Liver (tissue), 9 donors: Measurements from ENCODE around the gene OR1J1. TPM values are rescaled to one million over a fixed set of nuclear protein-coding genes. Genes with fewer than 3 reads are reported as not detected.

Source experiments
- DNase-seq: peaks from one replicate; pipeline ENCODE4 v3.0.0-alpha.2; 2017; ENCODE audit warnings: low spot score
- H3K27ac ChIP-seq, 2 donors: one replicate each; pipeline ENCODE4 v1.7.0; 2013; ENCODE audit warnings: inconsistent platforms in 2 of 2, low read length in 2 of 2, control low read depth in 1 of 2, low read depth in 1 of 2, mild to moderate bottlenecking in 1 of 2
- H3K27me3 ChIP-seq, 4 donors: one replicate each; pipeline versions ENCODE4 v1.6.1 to v1.7.0; 2013; ENCODE audit warnings: low read length in 3 of 4, inconsistent platforms in 1 of 4, mild to moderate bottlenecking in 1 of 4, moderate library complexity in 1 of 4; ENCODE audit not compliant: control insufficient read depth in 4 of 4, insufficient read depth in 4 of 4
- H3K36me3 ChIP-seq, 4 donors: one replicate each; pipeline versions ENCODE4 v1.6.1 to v1.7.0; 2013; ENCODE audit warnings: low read length in 3 of 4, mild to moderate bottlenecking in 3 of 4, low read depth in 1 of 4, moderate library complexity in 1 of 4; ENCODE audit not compliant: control insufficient read depth in 4 of 4, insufficient read depth in 3 of 4
- H3K4me1 ChIP-seq, 4 donors: one replicate each; pipeline versions ENCODE4 v1.6.1 to v1.7.0; 2013; ENCODE audit warnings: low read length in 3 of 4, mild to moderate bottlenecking in 3 of 4, moderate library complexity in 1 of 4; ENCODE audit not compliant: control insufficient read depth in 4 of 4, insufficient read depth in 4 of 4
- H3K4me3 ChIP-seq, 3 donors: one replicate each; pipeline versions ENCODE4 v1.6.1 to v1.7.0; 2013; ENCODE audit warnings: low read length in 3 of 3, control low read depth in 1 of 3, low read depth in 1 of 3, mild to moderate bottlenecking in 1 of 3
- H3K9ac ChIP-seq, 2 donors: one replicate each; pipeline ENCODE4 v1.7.0; 2013; ENCODE audit warnings: low read length in 2 of 2, mild to moderate bottlenecking in 2 of 2, moderate library complexity in 2 of 2, control low read depth in 1 of 2, low read depth in 1 of 2
- H3K9me3 ChIP-seq, 4 donors: one replicate each; pipeline versions ENCODE4 v1.6.1 to v1.7.0; 2013; ENCODE audit warnings: low read length in 3 of 4; ENCODE audit not compliant: control insufficient read depth in 4 of 4
- CTCF ChIP-seq: fragments of 150-350 bp; IDR thresholded peaks from 2 replicates; pipeline ENCODE4 v1.5.1; 2017; ENCODE audit warnings: improper control_type of control experiment, low read depth, low read length; ENCODE audit not compliant: missing input control
- EGR1 ChIP-seq, 2 donors: IDR thresholded peaks; 2 replicates each; pipeline ENCODE4 v1.6.1; 2016 to 2018; ENCODE audit warnings: antibody characterized with exemption in 2 of 2, low read depth in 2 of 2
- FOXA1 ChIP-seq: IDR thresholded peaks from 2 replicates; pipeline ENCODE4 v1.6.1; 2016; ENCODE audit warnings: antibody characterized with exemption
- FOXA2 ChIP-seq: IDR thresholded peaks from 2 replicates; pipeline ENCODE4 v1.6.1; 2016; ENCODE audit warnings: antibody characterized with exemption
- GABPA ChIP-seq, 2 donors: IDR thresholded peaks in 1 of 2; conservative IDR thresholded peaks in 1 of 2; 2 replicates each; pipeline ENCODE4 v1.6.1; 2016; ENCODE audit warnings: antibody characterized with exemption in 2 of 2, mild to moderate bottlenecking in 1 of 2, moderate library complexity in 1 of 2
- HNF4A ChIP-seq, 2 donors: conservative IDR thresholded peaks; 2 replicates each; pipeline ENCODE4 v1.6.1; 2016; ENCODE audit warnings: antibody characterized with exemption in 2 of 2, mild to moderate bottlenecking in 2 of 2
- JUND ChIP-seq, 2 donors: IDR thresholded peaks; 2 replicates each; pipeline ENCODE4 v1.6.1; 2016; ENCODE audit warnings: antibody characterized with exemption in 2 of 2
- MAX ChIP-seq: IDR thresholded peaks from 2 replicates; pipeline ENCODE4 v1.6.1; 2016; ENCODE audit warnings: antibody characterized with exemption
- NR2F2 ChIP-seq: IDR thresholded peaks from 2 replicates; pipeline ENCODE4 v1.6.1; 2016; ENCODE audit warnings: antibody characterized with exemption
- RAD21 ChIP-seq, 2 donors: IDR thresholded peaks; 2 replicates each; pipeline ENCODE4 v1.6.1; 2016; ENCODE audit warnings: antibody characterized with exemption in 2 of 2, mild to moderate bottlenecking in 2 of 2
- REST ChIP-seq: IDR thresholded peaks from 2 replicates; pipeline ENCODE4 v1.6.1; 2016; ENCODE audit warnings: antibody characterized with exemption, mild to moderate bottlenecking
- RXRA ChIP-seq, 2 donors: IDR thresholded peaks; 2 replicates each; pipeline ENCODE4 v1.6.1; 2017 to 2018; ENCODE audit warnings: antibody characterized with exemption in 2 of 2, mild to moderate bottlenecking in 1 of 2
- TAF1 ChIP-seq: conservative IDR thresholded peaks from 2 replicates; pipeline ENCODE4 v1.6.1; 2016; ENCODE audit warnings: antibody characterized with exemption, mild to moderate bottlenecking
- YY1 ChIP-seq: IDR thresholded peaks from 2 replicates; pipeline ENCODE4 v1.6.1; 2016; ENCODE audit warnings: antibody characterized with exemption, mild to moderate bottlenecking
- WGBS: extraction: QIAGEN DNeasy Blood & Tissue Kit; methylation state at CpG from one replicate; pipeline ENCODE4 v1.1.7; 2013; 5-methylcytosine and 5-hydroxymethylcytosine counted together
- polyA plus RNA-seq, 2 donors: library from polyadenylated mRNA; stranded (reverse) in 1 of 2; unstranded in 1 of 2; fragments of 200-250 nt in 1 of 2; fragments of >200 nt in 1 of 2; fragmentation: Nextera tagmentation in 1 of 2; extraction: Ambion mirVana in 1 of 2; gene quantifications; one replicate each; pipeline versions ENCODE4 v1.2.1 to v1.2.3, GENCODE V29; 2013 to 2015
- total RNA-seq, 2 donors: library from RNA; depleted of rRNA; stranded (reverse); fragments of >200 nt; gene quantifications; one replicate each; pipeline ENCODE4 v1.2.3, GENCODE V29; 2014
- donor health status: healthy.
- donor health status: healthy.
- donor health status: healthy.
- donor health status: healthy.
- donor health status: healthy.

The OR1J1 gene
- total and polyA plus RNA-seq, 4 donors: not detected

- H3K9me3 ChIP-seq: peaks cover 0 to 7% (median 0%) of the 10 kb centered on the region in 4 donors
- H3K27me3 ChIP-seq: no peaks in the 10 kb centered on the region
- no peaks in the 10 kb centered on the region for H3K36me3 ChIP-seq
- H3K4me1 ChIP-seq: no peaks in the 10 kb centered on the region
- TF ChIP-seq RAD21 (IDR thresholded peaks at IDR 0.05) (no peak), YY1 (no peak), REST (no peak), FOXA2 (no peak), CTCF (no peak), RXRA (IDR thresholded peaks at IDR 0.05) (no peak), NR2F2 (no peak), HNF4A (conservative IDR thresholded peaks at IDR 0.05) (no peak), MAX (no peak), TAF1 (no peak), JUND (IDR thresholded peaks at IDR 0.05) (no peak), FOXA1 (no peak), EGR1 (IDR thresholded peaks at IDR 0.05; ENCODE audit: low read depth in 2 of 2) (no peak)
- 51% methylated on average over 3 of the region's 3 CpGs for WGBS
- no peak overlapping the region for H3K4me3 ChIP-seq
- H3K9ac ChIP-seq: no peak overlapping the region
- no peak for DNase-seq
- no peak overlapping the region for H3K27ac ChIP-seq
Measured at GRCh38 chr9:122446819-122447484, 30.8 kb downstream of the OR1J1 start.

- 83% methylated on average over 2 of the region's 2 CpGs for WGBS
Measured at GRCh38 chr9:122445155-122445749, 32.5 kb downstream of the OR1J1 start.

More at GRCh38 chr9:122445155-122445749, 32.5 kb downstream of the OR1J1 start:
- Histone ChIP-seq H3K36me3 (no peaks in the 10 kb centered on the region), H3K9ac (no peak overlapping the region), H3K9me3 (peaks cover 0 to 7% (median 0%) of the 10 kb centered on the region in 4 donors), H3K4me3 (no peak overlapping the region), H3K27ac (no peak overlapping the region), H3K4me1 (no peaks in the 10 kb centered on the region), H3K27me3 (no peaks in the 10 kb centered on the region)
- TF ChIP-seq GABPA (IDR thresholded peaks at IDR 0.05 in 1 of 2, conservative IDR thresholded peaks at IDR 0.05 in 1 of 2): no peak
- TF ChIP-seq TAF1: no peak
- DNase-seq: no peak
